ENCODE measurements around the gene KRT1.

The KRT1 gene

GRCh38 chr12:52701281-52701680, 21.1 kb upstream of the KRT1 start:
- no peak for DNase-seq
- intact Hi-C loops (cut with DNase I): no loop called here

- no peak for DNase-seq
- intact Hi-C loops (cut with DNase I): no loop called here
Observed at GRCh38 chr12:52699960-52700359, 19.8 kb upstream of the KRT1 start.

GRCh38 chr12:52699373-52699772, 19.2 kb upstream of the KRT1 start:
- DNase-seq: no peak
- intact Hi-C loops (cut with DNase I): no loop called here

- DNase-seq: peak in 15 of 42 donors; percentile 7 to 56 (median 22)
- intact Hi-C loops (cut with DNase I): no loop called here
Observed at GRCh38 chr12:52698651-52699340, 18.6 kb upstream of the KRT1 start.

- DNase-seq: no peak
- intact Hi-C loops (cut with DNase I): no loop called here
Observed at GRCh38 chr12:52697058-52697582, 16.9 kb upstream of the KRT1 start.

GRCh38 chr12:52696588-52696987, 16.4 kb upstream of the KRT1 start:
- no peak for DNase-seq
- intact Hi-C loops (cut with DNase I): no loop called here

- DNase-seq: no peak
- intact Hi-C loops (cut with DNase I): no loop called here
Observed at GRCh38 chr12:52695039-52695438, 14.8 kb upstream of the KRT1 start.

- no peak for DNase-seq
- intact Hi-C loops (cut with DNase I): no loop called here
Observed at GRCh38 chr12:52694151-52694550, 13.9 kb upstream of the KRT1 start.

- intact Hi-C loops (cut with DNase I): no loop called here
- no peak for DNase-seq
Observed at GRCh38 chr12:52693261-52693660, 13.1 kb upstream of the KRT1 start.

GRCh38 chr12:52692254-52692653, 12.0 kb upstream of the KRT1 start:
- DNase-seq: no peak
- intact Hi-C loops (cut with DNase I): no loop called here

- DNase-seq: no peak
- intact Hi-C loops (cut with DNase I): no loop called here
Observed at GRCh38 chr12:52691841-52692150, 11.6 kb upstream of the KRT1 start.

GRCh38 chr12:52691076-52691840, 11.1 kb upstream of the KRT1 start:
- peak in 36 of 42 donors; percentile 4 to 73 (median 34) for DNase-seq
- intact Hi-C loops (cut with DNase I): no loop called here

- intact Hi-C loops (cut with DNase I): no loop called here
- no peak for DNase-seq
Observed at GRCh38 chr12:52690351-52691075, 10.3 kb upstream of the KRT1 start.

GRCh38 chr12:52689936-52690335, 9.7 kb upstream of the KRT1 start:
- no peak for DNase-seq
- intact Hi-C loops (cut with DNase I): no loop called here

- intact Hi-C loops (cut with DNase I): no loop called here
- DNase-seq: no peak
Observed at GRCh38 chr12:52689239-52689638, 9.0 kb upstream of the KRT1 start.

GRCh38 chr12:52688481-52688880, 8.3 kb upstream of the KRT1 start:
- intact Hi-C loops (cut with DNase I): no loop called here
- no peak for DNase-seq

- intact Hi-C loops (cut with DNase I): no loop called here
- no peak for DNase-seq
Observed at GRCh38 chr12:52687497-52688385, 7.5 kb upstream of the KRT1 start.

- intact Hi-C loops (cut with DNase I): no loop called here
- no peak for DNase-seq
Observed at GRCh38 chr12:52686756-52687487, 6.7 kb upstream of the KRT1 start.

- intact Hi-C loops (cut with DNase I): no loop called here
Observed at GRCh38 chr12:52686063-52686462, 5.9 kb upstream of the KRT1 start.

More at GRCh38 chr12:52686063-52686462, 5.9 kb upstream of the KRT1 start:
- DNase-seq: no peak

Data from head of caudate nucleus (tissue), 42 donors.